K562 (cell line): ENCODE data around the gene WFIKKN2. TPM values are rescaled to one million over a fixed set of nuclear protein-coding genes. Genes with fewer than 3 reads are reported as not detected.

ENCODE experiments used
- ATAC-seq: fragments of 200-7000 bp; cut with Tn5 transposase; 3 replicates; pipeline ENCODE4 v1.9.1; 2020; ENCODE audit warnings: moderate library complexity
- BruUV-seq: library from RNA; stranded (reverse); fragments of 400-500 nt; replicated peaks from 2 replicates; lab custom pipeline; 2021; lab: Mats Ljungman, UMichigan
- CTCF ChIA-PET: fragments of 300-600 bp; formaldehyde crosslinking; extraction: SDS; loops from one replicate; lab custom pipeline; 2021; ENCODE audit warnings: low intra/inter-chr PET ratio; lab: Yijun Ruan, JAX
- POLR2A ChIA-PET: fragments of 300-600, 350-650 bp; sonication (Branson Sonifier 250); formaldehyde crosslinking; extraction: SDS; loops from one replicate; lab custom pipeline; 2021; ENCODE audit warnings: antibody characterized with exemption, inconsistent platforms; lab: Yijun Ruan, JAX
- DNase-seq, 4 experiments: peaks; one replicate each; pipeline versions ENCODE4 v3.0.0 to v3.0.0-alpha.2; 2011 to 2018; ENCODE audit warnings: low spot score in 3 of 4, mixed read lengths in 3 of 4; ENCODE audit errors: extremely low read depth in 1 of 4
- FAIRE-seq: peaks from 2 replicates; lab custom pipeline; 2011; peaks lifted over from hg19 to GRCh38; lab: Jason Lieb, UNC
- H2AFZ ChIP-seq: 2 replicates; pipeline ENCODE4 v1.6.0; 2011; ENCODE audit warnings: low read depth, low read length, control low read depth, inconsistent platforms
- H3K27ac ChIP-seq: fragments of 200-600 bp; 3 replicates; pipeline ENCODE4 v1.8.0; 2011; ENCODE audit warnings: low read depth, mild to moderate bottlenecking, control low read depth, inconsistent platforms, low read length, moderate library complexity, mixed read lengths; ENCODE audit errors: extremely low read depth
- H3K27me3 ChIP-seq, 2 experiments: fragments of 300-600 bp in 1 of 2; 2 replicates in 1 of 2; 3 replicates in 1 of 2; pipeline versions ENCODE4 v1.6.0 to v1.8.0; 2011; ENCODE audit warnings: inconsistent platforms in 2 of 2, low read length in 2 of 2, mild to moderate bottlenecking in 1 of 2, mixed read lengths in 1 of 2, moderate library complexity in 1 of 2; ENCODE audit not compliant: control insufficient read depth in 2 of 2, insufficient read depth in 2 of 2
- H3K36me3 ChIP-seq: fragments of 300-600 bp; 3 replicates; pipeline ENCODE4 v1.8.0; 2011; ENCODE audit warnings: mild to moderate bottlenecking, low read length, inconsistent platforms; ENCODE audit not compliant: control insufficient read depth, insufficient read depth
- H3K4me1 ChIP-seq, 2 experiments: fragments of 200-600 bp in 1 of 2; replicated peaks in 1 of 2; 2 replicates in 1 of 2; 3 replicates in 1 of 2; pipeline versions ENCODE4 v1.5.1 to v1.8.0; 2011; ENCODE audit warnings: inconsistent platforms in 2 of 2, low read length in 2 of 2, mild to moderate bottlenecking in 1 of 2, mixed read lengths in 1 of 2, moderate library complexity in 1 of 2; ENCODE audit not compliant: control insufficient read depth in 2 of 2, insufficient read depth in 2 of 2
- H3K4me2 ChIP-seq: 2 replicates; pipeline ENCODE4 v1.6.1; 2011; ENCODE audit warnings: low read length, control low read depth, inconsistent platforms, mixed read lengths; ENCODE audit not compliant: insufficient read depth
- H3K4me3 ChIP-seq: fragments of 200-600 bp; sonication (generic), shearing (Covaris generic); 2 replicates; pipeline ENCODE4 v1.5.1; 2016; ENCODE audit warnings: control low read depth, inconsistent platforms
- H3K79me2 ChIP-seq: fragments of 200-600 bp; 3 replicates; pipeline ENCODE4 v1.8.0; 2011; ENCODE audit warnings: low read length, inconsistent platforms; ENCODE audit not compliant: control insufficient read depth, insufficient read depth
- H3K9ac ChIP-seq, 2 experiments: 2 replicates each; pipeline versions ENCODE4 v1.6.0 to v1.6.1; 2011; ENCODE audit warnings: low read depth in 2 of 2, low read length in 2 of 2, control low read depth in 1 of 2, inconsistent platforms in 1 of 2, mild to moderate bottlenecking in 1 of 2, mixed read lengths in 1 of 2; ENCODE audit not compliant: insufficient read depth in 1 of 2
- H3K9me1 ChIP-seq: one replicate; pipeline ENCODE4 v1.6.0; 2011; ENCODE audit warnings: inconsistent platforms, mild to moderate bottlenecking, low read length, moderate library complexity; ENCODE audit not compliant: control insufficient read depth, insufficient read depth
- H3K9me3 ChIP-seq: replicated peaks from 2 replicates; pipeline ENCODE4 v1.5.1; 2011; ENCODE audit warnings: low read depth, low read length, inconsistent platforms; ENCODE audit not compliant: control insufficient read depth, insufficient read depth
- H4K20me1 ChIP-seq: replicated peaks from 2 replicates; pipeline ENCODE4 v1.6.1; 2011; ENCODE audit warnings: low read length, inconsistent platforms, mixed read lengths; ENCODE audit not compliant: control insufficient read depth, insufficient read depth
- ARID2 ChIP-seq: fragments of 450-650 bp; IDR thresholded peaks from 2 replicates; pipeline ENCODE4 v1.6.1; 2017; ENCODE audit warnings: antibody characterized with exemption, mild to moderate bottlenecking
- HDAC6 ChIP-seq: IDR thresholded peaks from 2 replicates; pipeline ENCODE4 v1.6.1; 2012; ENCODE audit warnings: low read depth, mild to moderate bottlenecking, control low read depth, inconsistent platforms, low read length, moderate library complexity
- MYNN ChIP-seq, 2 experiments: sonication (generic); formaldehyde crosslinking in 1 of 2; IDR thresholded peaks; 2 replicates each; pipeline versions ENCODE4 v1.5.0 to v1.6.1; 2016 to 2020; ENCODE audit warnings: antibody characterized with exemption in 1 of 2, missing genetic modification reagents in 1 of 2
- RBM25 ChIP-seq: fragments of 200-400 bp; formaldehyde crosslinking; IDR thresholded peaks from 2 replicates; pipeline ENCODE4 v1.6.1; 2018; ENCODE audit warnings: low read length, low read depth, moderate library complexity; ENCODE audit not compliant: severe bottlenecking
- SETDB1 ChIP-seq: IDR thresholded peaks from one replicate; pipeline ENCODE4 v1.6.1; 2012; ENCODE audit warnings: low read length, control low read depth, inconsistent platforms
- THRAP3 ChIP-seq: fragments of 450-650 bp; IDR thresholded peaks from 2 replicates; pipeline ENCODE4 v1.6.1; 2016; ENCODE audit warnings: mild to moderate bottlenecking, inconsistent platforms, borderline replicate concordance
- XRCC5 ChIP-seq: fragments of 200-400 bp; formaldehyde crosslinking; IDR thresholded peaks from 2 replicates; pipeline ENCODE4 v1.6.1; 2017; ENCODE audit warnings: low read depth, mild to moderate bottlenecking, low read length
- ZNF436 ChIP-seq: fragments of 250-450, 450-650 bp; sonication (Bioruptor Pico); formaldehyde crosslinking; IDR thresholded peaks from 2 replicates; pipeline ENCODE4 v1.7.0; 2020; ENCODE audit warnings: mild to moderate bottlenecking
- ZNF75A ChIP-seq: fragments of 450-650 bp; formaldehyde crosslinking; IDR thresholded peaks from 2 replicates; pipeline ENCODE4 v1.4.0; 2020; ENCODE audit warnings: mild to moderate bottlenecking
- WGBS: fragments of 100-300 bp; shearing (Covaris generic); methylation state at CpG from one replicate; pipeline ENCODE4 v1.1.6; 2016; ENCODE audit warnings: low coverage, mixed read lengths; ENCODE audit not compliant: insufficient coverage; ENCODE audit errors: missing lambda C conversion rate; 5-methylcytosine and 5-hydroxymethylcytosine counted together
- in situ Hi-C: fragments of 300-500 bp; cut with MboI; formaldehyde crosslinking; loops from 4 replicates; pipeline ENCODE4 v1.15.0; 2018; ENCODE audit warnings: inconsistent platforms, mixed read lengths
- intact Hi-C: fragments of 100-400 bp; cut with micrococcal nuclease; formaldehyde crosslinking; loops from 2 replicates; pipeline ENCODE4 v1.14.2; 2022
- polyA plus RNA-seq, 8 experiments: library from polyadenylated mRNA; depleted of rRNA in 4 of 8; stranded (reverse) in 5 of 8; unstranded in 3 of 8; fragments of >200 nt; fragmentation: Nextera tagmentation in 2 of 8; fragmentation: Illumina TruSeq in 1 of 8; extraction: Ambion mirVana in 2 of 8; extraction: Trizol in 1 of 8; gene quantifications; 2 replicates each; pipeline versions ENCODE4 v1.2.1 to v1.2.3, GENCODE V29; 2011 to 2014; ENCODE audit warnings: inconsistent platforms in 1 of 8, missing spikeins in 1 of 8
- total RNA-seq, 7 experiments: library from RNA; depleted of rRNA in 6 of 7; stranded (reverse); fragments of >200 nt in 6 of 7; fragmentation: Illumina TruSeq in 2 of 7; extraction: Trizol in 2 of 7; gene quantifications; 2 replicates each; pipeline versions ENCODE4 v1.2.1 to v1.2.3, GENCODE V29; 2011 to 2021; ENCODE audit warnings: low replicate concordance in 1 of 7
- TF ChIP-seq, protein P1 (sequence below): fragments of 250-450 bp; sonication (Bioruptor Pico); IDR thresholded peaks from 2 replicates; pipeline ENCODE4 v1.8.0; 2022; ENCODE audit warnings: moderate library complexity, mild to moderate bottlenecking, inconsistent platforms
- TF ChIP-seq, protein P2 (sequence below), 2 experiments: fragments of 250-450 bp in 1 of 2; fragments of 450-650 bp in 1 of 2; sonication (Bioruptor Pico) in 1 of 2; IDR thresholded peaks; 2 replicates each; pipeline versions ENCODE4 v1.6.1 to v1.8.0; 2016 to 2021; ENCODE audit warnings: mild to moderate bottlenecking in 2 of 2, moderate library complexity in 2 of 2, missing compliant biosample characterization in 1 of 2, missing genetic modification characterization in 1 of 2
- TF ChIP-seq, protein P3 (sequence below): fragments of 450-650 bp; IDR thresholded peaks from 2 replicates; pipeline ENCODE4 v1.6.1; 2016

The WFIKKN2 gene
- total and polyA plus RNA-seq, 9 of the 15 experiments (the other 6 are each of a cell fraction or from before 2014, with no cell fraction given): 0.07 TPM; not detected in 8

DNA sequence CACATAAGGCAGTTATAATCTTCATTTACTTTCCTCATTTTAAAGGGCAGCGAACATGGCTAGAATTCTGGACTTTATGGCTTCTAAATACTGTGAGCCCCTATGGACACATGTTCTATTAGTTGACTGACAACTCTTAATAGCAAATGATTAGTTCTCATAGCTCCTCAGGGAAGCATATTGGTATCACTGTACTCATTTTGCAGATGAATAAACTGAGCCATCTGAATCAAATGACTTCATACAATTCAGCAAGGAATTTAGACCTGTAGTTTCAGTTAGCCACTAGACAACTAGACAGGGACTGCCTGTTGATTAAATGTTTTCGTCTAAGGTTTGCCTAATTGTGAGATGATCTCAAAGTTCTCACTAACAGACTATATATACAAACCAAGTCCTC, 21.0 kb downstream of the WFIKKN2 start:
- CTCF ChIA-PET: no interaction called here
- no peak for ATAC-seq

DNA sequence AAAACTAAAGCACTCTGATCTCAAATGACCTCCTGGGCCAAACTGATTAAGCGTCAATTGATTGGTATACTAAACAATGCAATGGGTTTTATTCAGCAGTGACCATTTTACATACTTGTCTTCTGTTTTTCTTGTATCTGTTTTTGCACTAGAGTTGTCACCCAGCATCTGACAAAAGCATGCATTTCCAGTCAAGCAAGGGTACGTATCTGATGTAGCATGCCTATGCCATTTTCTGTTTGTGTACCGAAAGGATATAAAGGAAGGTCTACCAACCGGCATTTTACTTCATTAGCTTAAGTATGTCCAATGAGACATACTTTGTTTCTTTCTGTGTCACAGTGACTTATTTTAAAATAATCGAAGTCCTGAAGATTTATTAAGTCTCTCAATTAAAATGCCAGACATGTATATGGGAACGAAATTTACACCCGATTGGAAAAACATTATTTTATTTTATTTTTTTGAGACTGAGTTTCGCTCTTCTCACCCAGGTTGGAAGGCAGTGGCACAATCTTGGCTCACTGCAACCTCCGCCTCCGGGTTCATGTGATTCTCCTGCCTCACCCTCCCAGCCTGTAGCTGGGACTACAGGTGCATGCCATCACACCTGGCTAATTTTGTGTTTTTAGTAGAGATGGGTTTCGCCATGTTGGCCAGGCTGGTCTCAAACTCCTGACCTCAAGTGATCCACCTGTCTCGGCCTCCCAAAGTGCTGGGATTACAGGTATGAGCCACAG, 23.3 kb downstream of the WFIKKN2 start:
- DNase-seq: no peak
- Histone ChIP-seq H3K9me1 (no peaks in the 10 kb centered on the region), H3K79me2 (peaks cover 14% of the 10 kb centered on the region), H3K4me2 (no peak overlapping the region), H4K20me1 (peaks cover 9% of the 10 kb centered on the region; the same call in 1 of the 2 replicates), H3K4me1 (peaks cover 3 to 8% of the 10 kb centered on the region in 2 experiments; a peak in 3 of 5 replicates), H2AFZ (no peak overlapping the region), H3K27me3 (no peaks in the 10 kb centered on the region), H3K36me3 (peaks cover 24% of the 10 kb centered on the region), H3K9ac (no peak overlapping the region), H3K4me3 (no peak overlapping the region), H3K9me3 (no peaks in the 10 kb centered on the region), H3K27ac (no peak overlapping the region)
- POLR2A ChIA-PET: interaction anchor here (0.6 kb wide), 1 partner anchor 506 kb away, joined by 4 read pairs; no protein-coding TSS in a partner anchor
- FAIRE-seq: no peak
- in situ Hi-C loops: no loop called here
- intact Hi-C loops: no loop called here
- BruUV-seq: no TSS peak
- ATAC-seq: no peak
- WGBS: 74% methylated on average over 12 of the region's 12 CpGs
- CTCF ChIA-PET: no interaction called here
- TF ChIP-seq SETDB1: no peak
- no peak for TF ChIP-seq THRAP3
- TF ChIP-seq, protein P1, sequence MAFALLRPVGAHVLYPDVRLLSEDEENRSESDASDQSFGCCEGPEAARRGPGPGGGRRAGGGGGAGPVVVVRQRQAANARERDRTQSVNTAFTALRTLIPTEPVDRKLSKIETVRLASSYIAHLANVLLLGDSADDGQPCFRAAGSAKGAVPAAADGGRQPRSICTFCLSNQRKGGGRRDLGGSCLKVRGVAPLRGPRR: no peak
- TF ChIP-seq, protein P2, sequence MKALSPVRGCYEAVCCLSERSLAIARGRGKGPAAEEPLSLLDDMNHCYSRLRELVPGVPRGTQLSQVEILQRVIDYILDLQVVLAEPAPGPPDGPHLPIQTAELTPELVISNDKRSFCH (CRISPR knock-in tag; IDR thresholded peaks at IDR 0.05): no peak
- TF ChIP-seq, protein P2 (tag; IDR thresholded peaks at IDR 0.05): no peak
- TF ChIP-seq ZNF75A: no peak
- no peak for TF ChIP-seq HDAC6
- TF ChIP-seq, protein P3, sequence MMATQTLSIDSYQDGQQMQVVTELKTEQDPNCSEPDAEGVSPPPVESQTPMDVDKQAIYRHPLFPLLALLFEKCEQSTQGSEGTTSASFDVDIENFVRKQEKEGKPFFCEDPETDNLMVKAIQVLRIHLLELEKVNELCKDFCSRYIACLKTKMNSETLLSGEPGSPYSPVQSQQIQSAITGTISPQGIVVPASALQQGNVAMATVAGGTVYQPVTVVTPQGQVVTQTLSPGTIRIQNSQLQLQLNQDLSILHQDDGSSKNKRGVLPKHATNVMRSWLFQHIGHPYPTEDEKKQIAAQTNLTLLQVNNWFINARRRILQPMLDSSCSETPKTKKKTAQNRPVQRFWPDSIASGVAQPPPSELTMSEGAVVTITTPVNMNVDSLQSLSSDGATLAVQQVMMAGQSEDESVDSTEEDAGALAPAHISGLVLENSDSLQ: no peak

More for the DNA sequence above, 21.0 kb downstream of the WFIKKN2 start:
- TF ChIP-seq XRCC5: no peak
- TF ChIP-seq MYNN (IDR thresholded peaks at IDR 0.05): no peak
- no peak for TF ChIP-seq MYNN (CRISPR knock-in tag; IDR thresholded peaks at IDR 0.05)
- TF ChIP-seq ZNF436 (CRISPR knock-in tag): no peak
- peak; percentile 37 for TF ChIP-seq RBM25
- TF ChIP-seq ARID2: no peak
- TF ChIP-seq, all 486 proteins: peak for 1
- intact Hi-C loops: no loop called here
- H2AFZ ChIP-seq: no peak overlapping the region
- peaks cover 3 to 16% of the 10 kb centered on the region in 2 experiments; a peak in 3 of 5 replicates for H3K4me1 ChIP-seq
- no peaks in the 10 kb centered on the region for H4K20me1 ChIP-seq
- no peak overlapping the region for H3K9ac ChIP-seq
- peaks cover 1% of the 10 kb centered on the region; the same call in 1 of the 3 replicates for H3K36me3 ChIP-seq
- no peak overlapping the region for H3K4me3 ChIP-seq
- no peaks in the 10 kb centered on the region for H3K79me2 ChIP-seq
- FAIRE-seq: no peak
- WGBS: 47% methylated on average over 2 of the region's 2 CpGs
- no peak overlapping the region for H3K27ac ChIP-seq
- no peaks in the 10 kb centered on the region for H3K9me1 ChIP-seq
- H3K4me2 ChIP-seq: no peak overlapping the region
- BruUV-seq: no TSS peak
- DNase-seq: no peak
- no peaks in the 10 kb centered on the region for H3K27me3 ChIP-seq
- POLR2A ChIA-PET: interaction anchor here (2.3 kb wide), 1 partner anchor 9 kb away, joined by 14 read pairs; the partner anchor contains the start of gene TOB1
- in situ Hi-C loops: no loop called here
- H3K9me3 ChIP-seq: no peaks in the 10 kb centered on the region
